Hepatocyte (in vitro differentiated cells): Measurements from ENCODE around the gene APOO. TPM values are rescaled to one million over a fixed set of nuclear protein-coding genes. Genes with fewer than 3 reads are reported as not detected.

Experiments used
- DNase-seq: peaks from one replicate; pipeline ENCODE4 v3.0.0-alpha.2; 2016; ENCODE audit warnings: low spot score
- H2AFZ ChIP-seq: fragments of 200-600 bp; sonication (generic); 2 replicates; pipeline ENCODE4 v1.6.0; 2016; ENCODE audit warnings: antibody characterized with exemption, mild to moderate bottlenecking
- H3K27ac ChIP-seq: fragments of 200-600 bp; sonication (generic); 2 replicates; pipeline ENCODE4 v1.5.1; 2016; ENCODE audit warnings: mild to moderate bottlenecking
- H3K27me3 ChIP-seq: fragments of 200-600 bp; sonication (generic); 2 replicates; pipeline ENCODE4 v1.6.1; 2016
- H3K36me3 ChIP-seq: fragments of 200-600 bp; sonication (generic); replicated peaks from 2 replicates; pipeline ENCODE4 v1.5.1; 2016; ENCODE audit warnings: low read depth; ENCODE audit not compliant: insufficient read depth
- H3K4me1 ChIP-seq: fragments of 200-600 bp; sonication (generic); 2 replicates; pipeline ENCODE4 v1.5.1; 2016; ENCODE audit warnings: mild to moderate bottlenecking, moderate library complexity; ENCODE audit not compliant: insufficient read depth
- H3K4me2 ChIP-seq: fragments of 200-600 bp; sonication (generic); 2 replicates; pipeline ENCODE4 v1.6.0; 2016
- H3K4me3 ChIP-seq: fragments of 200-600 bp; sonication (generic); 2 replicates; pipeline ENCODE4 v1.5.1; 2016; ENCODE audit warnings: mild to moderate bottlenecking
- H3K79me2 ChIP-seq: fragments of 200-600 bp; sonication (generic); 2 replicates; pipeline ENCODE4 v1.6.0; 2017; ENCODE audit warnings: mild to moderate bottlenecking
- H3K9me2 ChIP-seq: fragments of 200-600 bp; sonication (generic); replicated peaks from 2 replicates; pipeline ENCODE4 v1.6.0; 2017; ENCODE audit warnings: mild to moderate bottlenecking; ENCODE audit not compliant: insufficient read depth
- H3K9me3 ChIP-seq: fragments of 200-600 bp; sonication (generic); 2 replicates; pipeline ENCODE4 v1.5.1; 2016; ENCODE audit warnings: low read depth, mild to moderate bottlenecking
- H4K20me1 ChIP-seq: fragments of 200-600 bp; sonication (generic); 2 replicates; pipeline ENCODE4 v1.6.0; 2016; ENCODE audit warnings: mild to moderate bottlenecking; ENCODE audit not compliant: insufficient read depth, poor library complexity, severe bottlenecking
- EZH2 ChIP-seq: fragments of 200-600 bp; sonication (generic); IDR thresholded peaks from 2 replicates; pipeline ENCODE4 v1.6.1; 2016; ENCODE audit warnings: antibody characterized with exemption, mild to moderate bottlenecking, borderline replicate concordance
- EZH2phosphoT487 ChIP-seq: fragments of 200-600 bp; sonication (generic); IDR thresholded peaks from one replicate; pipeline ENCODE4 v1.6.1; 2018; ENCODE audit warnings: antibody characterized with exemption, mild to moderate bottlenecking, low read depth, moderate library complexity; ENCODE audit not compliant: unreplicated experiment, severe bottlenecking
- WGBS: methylation state at CpG from one replicate; pipeline ENCODE4 v1.1.6; 2016; ENCODE audit warnings: low lambda C conversion rate; ENCODE audit errors: missing lambda C conversion rate; 5-methylcytosine and 5-hydroxymethylcytosine counted together
- polyA plus RNA-seq: library from polyadenylated mRNA; unstranded; fragments of >200 nt; fragmentation: Nextera tagmentation; extraction: Ambion mirVana; gene quantifications from 2 replicates; pipeline ENCODE4 v1.2.1, GENCODE V29; 2016
- total RNA-seq: library from RNA; depleted of rRNA; stranded (reverse); fragments of >200 nt; gene quantifications from 2 replicates; pipeline ENCODE4 v1.2.3, GENCODE V29; 2014
- TF ChIP-seq, protein P1 (sequence below): fragments of 200-600 bp; sonication (generic); IDR thresholded peaks from 2 replicates; pipeline ENCODE4 v1.5.1; 2016; ENCODE audit warnings: antibody characterized with exemption, mild to moderate bottlenecking; ENCODE audit not compliant: poor library complexity

Gene APOO
- total and polyA plus RNA-seq, 2 experiments from 2014 or later, result 27.0 to 45.1 TPM

DNA sequence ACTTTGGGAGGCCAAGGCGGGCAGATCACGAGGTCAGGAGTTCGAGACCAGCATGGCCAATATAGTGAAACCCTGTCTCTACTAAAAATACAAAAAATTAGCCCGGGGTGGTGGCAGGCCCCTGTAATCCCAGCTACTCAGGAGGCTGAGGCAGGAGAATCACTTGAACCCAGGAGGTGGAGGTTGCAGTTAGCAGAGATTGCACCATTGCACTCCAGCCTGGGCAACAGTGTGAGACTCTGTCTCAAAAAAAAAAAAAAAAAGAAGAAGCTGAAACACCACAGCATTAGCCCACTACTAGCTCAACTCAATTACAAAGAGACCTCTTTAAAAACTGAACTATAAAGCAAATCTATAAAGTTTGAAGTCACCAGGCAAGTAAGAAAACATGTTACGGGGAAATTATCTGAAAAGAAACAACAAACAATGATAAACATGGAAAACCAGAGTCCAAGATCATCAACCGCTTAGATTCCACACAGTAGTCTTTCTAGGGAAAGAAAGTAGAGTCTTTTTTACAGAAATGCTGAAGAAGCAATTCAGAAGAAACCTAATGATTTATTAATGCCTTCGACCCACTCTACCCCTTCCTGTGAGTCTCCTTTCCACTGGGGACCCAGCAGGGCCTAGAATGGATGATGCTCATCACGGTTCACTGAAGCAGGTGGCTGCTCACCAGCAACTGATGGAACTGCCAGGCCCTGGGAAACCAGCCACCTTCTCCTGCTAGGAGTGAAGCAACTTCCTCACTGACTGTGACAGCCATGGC is 118.2 kb downstream of the APOO start:
- Histone ChIP-seq H3K4me1 (peaks cover 4% of the 10 kb centered on the region), H2AFZ (no peak overlapping the region), H3K9me3 (no peaks in the 10 kb centered on the region), H3K79me2 (peaks cover 13% of the 10 kb centered on the region), H3K4me2 (no peak overlapping the region), H3K27ac (peak overlapping the region; percentile 85), H3K4me3 (no peak overlapping the region), H3K27me3 (no peaks in the 10 kb centered on the region), H4K20me1 (peaks cover 8% of the 10 kb centered on the region), H3K36me3 (no peaks in the 10 kb centered on the region), H3K9me2 (no peaks in the 10 kb centered on the region)
- WGBS, result 90% methylated on average over 8 of the region's 8 CpGs
- TF ChIP-seq EZH2phosphoT487 (no peak), EZH2 (no peak)
- TF ChIP-seq, protein P1, sequence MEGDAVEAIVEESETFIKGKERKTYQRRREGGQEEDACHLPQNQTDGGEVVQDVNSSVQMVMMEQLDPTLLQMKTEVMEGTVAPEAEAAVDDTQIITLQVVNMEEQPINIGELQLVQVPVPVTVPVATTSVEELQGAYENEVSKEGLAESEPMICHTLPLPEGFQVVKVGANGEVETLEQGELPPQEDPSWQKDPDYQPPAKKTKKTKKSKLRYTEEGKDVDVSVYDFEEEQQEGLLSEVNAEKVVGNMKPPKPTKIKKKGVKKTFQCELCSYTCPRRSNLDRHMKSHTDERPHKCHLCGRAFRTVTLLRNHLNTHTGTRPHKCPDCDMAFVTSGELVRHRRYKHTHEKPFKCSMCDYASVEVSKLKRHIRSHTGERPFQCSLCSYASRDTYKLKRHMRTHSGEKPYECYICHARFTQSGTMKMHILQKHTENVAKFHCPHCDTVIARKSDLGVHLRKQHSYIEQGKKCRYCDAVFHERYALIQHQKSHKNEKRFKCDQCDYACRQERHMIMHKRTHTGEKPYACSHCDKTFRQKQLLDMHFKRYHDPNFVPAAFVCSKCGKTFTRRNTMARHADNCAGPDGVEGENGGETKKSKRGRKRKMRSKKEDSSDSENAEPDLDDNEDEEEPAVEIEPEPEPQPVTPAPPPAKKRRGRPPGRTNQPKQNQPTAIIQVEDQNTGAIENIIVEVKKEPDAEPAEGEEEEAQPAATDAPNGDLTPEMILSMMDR, result no peak
- DNase-seq, result no peak

DNA sequence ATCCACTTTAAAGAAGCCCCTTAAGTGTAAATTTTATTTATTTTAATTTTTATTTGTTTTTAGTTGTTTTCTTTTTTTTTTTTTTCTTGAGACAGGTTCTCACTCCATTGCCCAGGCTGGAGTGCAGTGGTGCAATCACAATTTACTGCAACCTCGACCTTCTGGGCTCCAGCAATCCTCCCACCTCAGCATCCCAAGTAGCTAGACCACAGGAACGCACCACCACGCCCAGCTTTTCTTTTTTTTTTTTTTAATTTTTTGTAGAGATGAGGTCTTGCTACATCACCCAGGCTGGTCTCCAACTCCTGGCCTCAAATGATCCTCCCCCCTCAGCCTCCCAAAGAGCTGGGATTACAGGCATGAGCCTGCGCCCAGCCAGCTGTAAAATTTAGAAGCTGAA is 118.8 kb downstream of the APOO start:
- H3K27me3 ChIP-seq, result no peaks in the 10 kb centered on the region
- H3K9me2 ChIP-seq, result no peaks in the 10 kb centered on the region
- H4K20me1 ChIP-seq, result peaks cover 12% of the 10 kb centered on the region
- H3K27ac ChIP-seq, result peak overlapping the region; percentile 85
- WGBS, result 90% methylated on average over 4 of the region's 4 CpGs
- no peak for DNase-seq
- H3K4me1 ChIP-seq, result peaks cover 4% of the 10 kb centered on the region
- no peak overlapping the region for H3K4me3 ChIP-seq
- no peak overlapping the region for H3K4me2 ChIP-seq
- no peak overlapping the region for H2AFZ ChIP-seq
- peaks cover 19% of the 10 kb centered on the region for H3K79me2 ChIP-seq
- TF ChIP-seq EZH2 (no peak), EZH2phosphoT487 (no peak)
- TF ChIP-seq, protein P1, result no peak
- H3K9me3 ChIP-seq, result no peaks in the 10 kb centered on the region
- no peaks in the 10 kb centered on the region for H3K36me3 ChIP-seq

DNA sequence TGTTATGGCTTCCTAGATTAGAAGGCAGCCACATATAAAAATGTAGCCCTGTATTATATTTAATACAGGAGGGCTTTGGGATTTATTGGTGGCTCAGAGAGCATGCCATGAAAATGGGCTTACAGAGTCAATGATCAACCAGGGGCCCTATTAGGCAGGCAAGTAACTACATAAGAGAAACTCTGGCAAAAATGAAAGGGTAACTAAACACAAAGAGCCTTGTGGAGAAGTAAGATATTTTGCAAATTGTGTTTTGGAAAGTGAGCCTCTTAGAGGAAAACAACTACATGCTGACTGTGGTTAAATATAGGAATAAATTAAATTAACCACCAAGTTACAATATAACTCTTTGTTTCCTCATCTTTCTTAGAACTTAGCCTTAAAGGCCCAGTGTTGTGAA is 119.2 kb downstream of the APOO start:
- peaks cover 4% of the 10 kb centered on the region for H3K4me1 ChIP-seq
- H4K20me1 ChIP-seq, result peaks cover 12% of the 10 kb centered on the region
- peak overlapping the region; percentile 85 for H3K27ac ChIP-seq
- no peak overlapping the region for H2AFZ ChIP-seq
- H3K79me2 ChIP-seq, result peaks cover 23% of the 10 kb centered on the region
- DNase-seq, result no peak
- H3K9me3 ChIP-seq, result no peaks in the 10 kb centered on the region
- H3K9me2 ChIP-seq, result no peaks in the 10 kb centered on the region
- no peak overlapping the region for H3K4me3 ChIP-seq
- no peaks in the 10 kb centered on the region for H3K36me3 ChIP-seq
- TF ChIP-seq EZH2phosphoT487 (no peak), EZH2 (no peak)
- TF ChIP-seq, protein P1, result no peak
- no peak overlapping the region for H3K4me2 ChIP-seq
- H3K27me3 ChIP-seq, result no peaks in the 10 kb centered on the region

DNA sequence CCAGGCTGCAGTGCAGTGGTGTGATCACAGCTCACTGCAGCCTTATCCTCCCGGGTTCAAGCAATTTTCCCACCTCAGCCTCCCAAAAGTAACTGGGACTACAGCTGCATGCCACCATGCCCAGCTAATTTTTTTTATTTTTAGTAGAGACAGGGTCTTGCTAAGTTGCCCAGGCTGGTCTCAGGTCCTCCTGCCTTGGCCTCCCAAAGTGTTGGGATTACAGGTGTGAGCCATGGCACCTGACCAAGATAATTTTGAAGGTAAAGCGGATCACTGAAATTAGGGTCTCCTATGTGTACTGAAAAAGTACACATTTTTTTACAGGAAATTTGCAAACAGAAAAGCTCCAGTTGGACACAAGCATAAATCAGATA is 120.0 kb downstream of the APOO start:
- Histone ChIP-seq H3K4me1 (peaks cover 4% of the 10 kb centered on the region), H3K4me3 (no peak overlapping the region), H3K79me2 (peaks cover 27% of the 10 kb centered on the region), H4K20me1 (peaks cover 12% of the 10 kb centered on the region), H3K4me2 (no peak overlapping the region), H3K9me3 (no peaks in the 10 kb centered on the region), H3K9me2 (no peaks in the 10 kb centered on the region), H3K36me3 (no peaks in the 10 kb centered on the region), H3K27me3 (no peaks in the 10 kb centered on the region), H2AFZ (no peak overlapping the region), H3K27ac (peak overlapping the region; percentile 85)
- TF ChIP-seq, protein P1, result no peak
- TF ChIP-seq EZH2phosphoT487 (no peak), EZH2 (no peak)
- WGBS, result 96% methylated on average over 2 of the region's 2 CpGs
- no peak for DNase-seq
